SU-DHL-6 (cell line): ENCODE results near the gene CRYBG2.
"Not testable (repeated sequence)": the region's sequence is repeated elsewhere in the genome, so short reads cannot be mapped to it uniquely, and the experiment has no call there.

Experiments
- H2AFZ ChIP-seq: fragments of 200-600 bp; sonication (generic); 2 replicates; pipeline ENCODE4 v1.6.1; 2014; ENCODE audit warnings: low read depth, mild to moderate bottlenecking, moderate library complexity, mixed read lengths, antibody characterized with exemption, low read length; ENCODE audit not compliant: severe bottlenecking
- H3F3A ChIP-seq: fragments of 200-600 bp; shearing (Covaris generic); 2 replicates; pipeline ENCODE4 v1.6.0; 2016; ENCODE audit warnings: antibody characterized with exemption, mild to moderate bottlenecking; ENCODE audit not compliant: insufficient read depth
- H3K27ac ChIP-seq: fragments of 200-600 bp; sonication (generic); 2 replicates; pipeline ENCODE4 v1.5.1; 2016; ENCODE audit warnings: low read depth, mild to moderate bottlenecking, low read length, moderate library complexity, mixed read lengths
- H3K27me3 ChIP-seq: fragments of 200-600 bp; sonication (generic), shearing (Covaris generic); 2 replicates; pipeline ENCODE4 v1.6.0; 2014; ENCODE audit warnings: mild to moderate bottlenecking, low read length
- H3K36me3 ChIP-seq: fragments of 200-600 bp; sonication (generic); 2 replicates; pipeline ENCODE4 v1.6.1; 2014; ENCODE audit warnings: mild to moderate bottlenecking, low read length, mixed read lengths
- H3K4me2 ChIP-seq: fragments of 300-600, 200-600 bp; shearing (Covaris generic), sonication (generic); 2 replicates; pipeline ENCODE4 v1.6.0; 2014; ENCODE audit warnings: low read length, low read depth, mild to moderate bottlenecking; ENCODE audit not compliant: poor library complexity, severe bottlenecking
- H3K4me3 ChIP-seq: fragments of 200-600 bp; sonication (generic); 2 replicates; pipeline ENCODE4 v1.5.1; 2014; ENCODE audit warnings: antibody characterized with exemption, low read length, mild to moderate bottlenecking, mixed read lengths; ENCODE audit not compliant: insufficient read depth, poor library complexity, severe bottlenecking
- H3K79me2 ChIP-seq: fragments of 200-600 bp; sonication (generic); 2 replicates; pipeline ENCODE4 v1.6.1; 2014; ENCODE audit warnings: mild to moderate bottlenecking, low read length, moderate library complexity; ENCODE audit not compliant: insufficient read depth
- H3K9ac ChIP-seq: fragments of 200-600 bp; sonication (generic); 2 replicates; pipeline ENCODE4 v1.7.0; 2014; ENCODE audit warnings: mild to moderate bottlenecking, low read length
- H3K9me2 ChIP-seq: fragments of 200-600 bp; sonication (generic); replicated peaks from 2 replicates; pipeline ENCODE4 v1.6.1; 2014; ENCODE audit warnings: low read length; ENCODE audit not compliant: insufficient read depth
- H3K9me3 ChIP-seq: fragments of 200-600 bp; sonication (generic); 2 replicates; pipeline ENCODE4 v1.6.1; 2014; ENCODE audit warnings: low read length, mixed read lengths; ENCODE audit not compliant: insufficient read depth
- H4K20me1 ChIP-seq: fragments of 200-600 bp; sonication (generic); 2 replicates; pipeline ENCODE4 v1.6.1; 2014; ENCODE audit warnings: low read depth, mild to moderate bottlenecking, antibody characterized with exemption, low read length, moderate library complexity, mixed read lengths
- EZH2phosphoT487 ChIP-seq: fragments of 200-600 bp; sonication (generic), shearing (Covaris generic); conservative IDR thresholded peaks from 2 replicates; pipeline ENCODE4 v1.6.1; 2018; ENCODE audit warnings: mild to moderate bottlenecking, antibody characterized with exemption, low read length, moderate library complexity, mixed read lengths
- TF ChIP-seq, protein P1 (sequence below): fragments of 200-600 bp; sonication (generic); IDR thresholded peaks from one replicate; pipeline ENCODE4 v1.5.1; 2017; ENCODE audit warnings: antibody characterized with exemption, mild to moderate bottlenecking, low read length, moderate library complexity; ENCODE audit not compliant: insufficient read depth, poor library complexity, severe bottlenecking

The CRYBG2 gene

DNA sequence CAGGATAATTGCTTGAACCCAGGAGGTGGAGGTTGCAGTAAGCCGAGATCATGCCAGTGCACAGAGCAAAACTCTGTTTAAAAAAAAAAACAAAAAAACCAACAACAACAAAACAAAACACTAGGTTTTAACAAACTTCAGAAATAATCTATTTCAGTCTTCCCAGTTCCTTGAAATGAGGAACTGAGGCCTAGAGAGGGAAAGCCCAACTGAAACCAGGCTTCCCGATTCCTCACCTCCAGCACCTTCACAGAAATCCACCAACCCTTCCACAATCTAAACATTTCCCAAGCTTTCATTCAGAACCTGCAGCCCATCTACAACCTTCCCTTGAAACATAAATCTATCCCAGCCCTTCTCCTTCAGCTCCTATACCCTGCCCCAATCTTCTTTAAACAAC is 36.8 kb downstream of the CRYBG2 start:
- peak overlapping the region; percentile 73 for H3K4me3 ChIP-seq
- peak overlapping the region; percentile 89 for H3K9ac ChIP-seq
- peaks cover 20% of the 10 kb centered on the region for H3K79me2 ChIP-seq
- H3F3A ChIP-seq, result peaks cover 50% of the 10 kb centered on the region
- no peaks in the 10 kb centered on the region for H3K27me3 ChIP-seq
- no peaks in the 10 kb centered on the region for H3K9me2 ChIP-seq
- peaks cover under 1% of the 10 kb centered on the region; the same call in 1 of the 2 replicates for H3K36me3 ChIP-seq
- peak overlapping the region; percentile 84 for H3K4me2 ChIP-seq
- H3K9me3 ChIP-seq, result no peaks in the 10 kb centered on the region
- TF ChIP-seq, protein P1, sequence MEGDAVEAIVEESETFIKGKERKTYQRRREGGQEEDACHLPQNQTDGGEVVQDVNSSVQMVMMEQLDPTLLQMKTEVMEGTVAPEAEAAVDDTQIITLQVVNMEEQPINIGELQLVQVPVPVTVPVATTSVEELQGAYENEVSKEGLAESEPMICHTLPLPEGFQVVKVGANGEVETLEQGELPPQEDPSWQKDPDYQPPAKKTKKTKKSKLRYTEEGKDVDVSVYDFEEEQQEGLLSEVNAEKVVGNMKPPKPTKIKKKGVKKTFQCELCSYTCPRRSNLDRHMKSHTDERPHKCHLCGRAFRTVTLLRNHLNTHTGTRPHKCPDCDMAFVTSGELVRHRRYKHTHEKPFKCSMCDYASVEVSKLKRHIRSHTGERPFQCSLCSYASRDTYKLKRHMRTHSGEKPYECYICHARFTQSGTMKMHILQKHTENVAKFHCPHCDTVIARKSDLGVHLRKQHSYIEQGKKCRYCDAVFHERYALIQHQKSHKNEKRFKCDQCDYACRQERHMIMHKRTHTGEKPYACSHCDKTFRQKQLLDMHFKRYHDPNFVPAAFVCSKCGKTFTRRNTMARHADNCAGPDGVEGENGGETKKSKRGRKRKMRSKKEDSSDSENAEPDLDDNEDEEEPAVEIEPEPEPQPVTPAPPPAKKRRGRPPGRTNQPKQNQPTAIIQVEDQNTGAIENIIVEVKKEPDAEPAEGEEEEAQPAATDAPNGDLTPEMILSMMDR, result no peak
- no peak for TF ChIP-seq EZH2phosphoT487
- H3K27ac ChIP-seq, result peak overlapping the region; percentile 93
- H2AFZ ChIP-seq, result no peak overlapping the region
- no peaks in the 10 kb centered on the region for H4K20me1 ChIP-seq

DNA sequence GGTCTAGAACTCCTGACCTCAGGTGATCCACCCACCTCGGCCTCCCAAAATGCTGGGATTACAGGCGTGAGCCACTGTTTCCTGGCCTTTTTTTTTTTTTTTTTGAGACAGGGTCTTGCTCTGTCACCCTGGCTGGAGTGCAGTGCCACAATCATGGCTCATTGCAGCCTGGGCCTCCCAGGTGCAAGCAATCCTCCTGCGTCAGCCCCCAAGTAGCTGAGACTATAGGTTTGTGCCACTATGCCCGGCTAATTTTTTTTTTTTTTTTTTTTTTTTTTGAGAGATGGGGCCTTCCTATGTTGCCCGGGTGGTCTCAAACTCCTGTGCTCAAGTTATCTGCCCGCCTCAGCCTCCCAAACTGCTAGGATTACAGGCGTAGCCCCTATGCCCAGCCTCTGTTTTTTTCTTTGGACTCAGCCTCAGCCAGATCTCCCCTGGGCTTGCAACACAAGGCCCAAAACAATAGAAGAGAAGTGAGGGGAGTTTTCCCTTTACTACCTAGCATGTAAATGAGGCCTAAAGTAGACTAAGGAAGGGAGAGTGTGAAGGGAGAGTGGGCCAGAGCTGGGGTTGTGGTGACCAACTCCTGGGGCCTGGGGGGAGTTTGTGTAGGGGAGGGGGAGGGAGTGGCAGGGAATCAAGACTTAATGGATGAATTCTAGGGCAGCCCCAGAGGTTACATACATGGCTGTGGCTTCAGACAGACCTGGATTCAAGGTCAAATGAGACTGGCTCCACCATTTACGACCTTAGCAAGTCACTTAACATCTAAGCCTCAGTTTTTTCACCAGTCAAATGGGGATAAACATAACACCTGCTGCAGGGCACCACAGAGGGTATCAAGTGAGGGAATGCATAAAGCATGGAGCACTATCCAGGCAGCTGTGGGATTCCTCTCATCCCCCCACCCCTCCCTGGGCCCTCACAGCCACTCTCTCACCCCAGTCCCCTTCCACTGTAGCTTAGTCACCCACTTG is 37.8 kb downstream of the CRYBG2 start:
- H3K79me2 ChIP-seq, result peaks cover 20% of the 10 kb centered on the region
- H3K36me3 ChIP-seq, result no peaks in the 10 kb centered on the region
- H3K9me3 ChIP-seq, result no peaks in the 10 kb centered on the region
- H3F3A ChIP-seq, result peaks cover 48% of the 10 kb centered on the region
- no peaks in the 10 kb centered on the region for H3K9me2 ChIP-seq
- no peaks in the 10 kb centered on the region for H3K27me3 ChIP-seq
- H3K4me2 ChIP-seq, result peak overlapping the region; percentile 84
- H3K4me3 ChIP-seq, result peak overlapping the region; percentile 73
- peak overlapping the region; percentile 89 for H3K9ac ChIP-seq
- peak overlapping the region; percentile 93 for H3K27ac ChIP-seq
- no peak overlapping the region for H2AFZ ChIP-seq
- no peaks in the 10 kb centered on the region for H4K20me1 ChIP-seq
- TF ChIP-seq, protein P1, result no peak
- TF ChIP-seq EZH2phosphoT487, result no peak

DNA sequence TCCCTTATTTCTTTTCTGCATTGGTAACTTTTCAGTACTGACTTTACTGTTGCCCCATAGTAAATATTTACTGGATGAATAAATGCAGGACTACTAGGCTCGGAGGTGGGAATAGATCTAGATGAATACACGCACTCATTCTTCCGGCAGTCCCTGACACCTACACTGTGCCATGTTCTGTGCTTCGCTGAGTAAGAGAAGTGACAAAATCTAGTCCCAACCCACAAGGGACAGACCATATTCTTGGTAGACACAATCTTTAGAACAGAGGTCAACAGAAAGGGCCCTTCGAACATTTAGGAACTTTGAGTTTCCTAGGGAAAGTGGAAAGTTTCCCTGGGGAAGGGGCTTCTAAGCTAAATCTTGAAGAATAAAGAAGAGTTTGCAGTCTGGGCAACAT is 39.4 kb downstream of the CRYBG2 start:
- no peak overlapping the region for H3K4me3 ChIP-seq
- no peaks in the 10 kb centered on the region for H4K20me1 ChIP-seq
- no peak overlapping the region for H3K4me2 ChIP-seq
- H3K27ac ChIP-seq, result peak overlapping the region; percentile 7; the same call in 1 of the 2 replicates
- H3K9me3 ChIP-seq, result no peaks in the 10 kb centered on the region
- peaks cover 20% of the 10 kb centered on the region for H3K79me2 ChIP-seq
- no peak overlapping the region for H2AFZ ChIP-seq
- H3K9ac ChIP-seq, result no peak overlapping the region
- no peaks in the 10 kb centered on the region for H3K27me3 ChIP-seq
- no peaks in the 10 kb centered on the region for H3K9me2 ChIP-seq
- peaks cover 31% of the 10 kb centered on the region for H3F3A ChIP-seq
- TF ChIP-seq EZH2phosphoT487, result no peak
- TF ChIP-seq, protein P1, result no peak
- H3K36me3 ChIP-seq, result no peaks in the 10 kb centered on the region

DNA sequence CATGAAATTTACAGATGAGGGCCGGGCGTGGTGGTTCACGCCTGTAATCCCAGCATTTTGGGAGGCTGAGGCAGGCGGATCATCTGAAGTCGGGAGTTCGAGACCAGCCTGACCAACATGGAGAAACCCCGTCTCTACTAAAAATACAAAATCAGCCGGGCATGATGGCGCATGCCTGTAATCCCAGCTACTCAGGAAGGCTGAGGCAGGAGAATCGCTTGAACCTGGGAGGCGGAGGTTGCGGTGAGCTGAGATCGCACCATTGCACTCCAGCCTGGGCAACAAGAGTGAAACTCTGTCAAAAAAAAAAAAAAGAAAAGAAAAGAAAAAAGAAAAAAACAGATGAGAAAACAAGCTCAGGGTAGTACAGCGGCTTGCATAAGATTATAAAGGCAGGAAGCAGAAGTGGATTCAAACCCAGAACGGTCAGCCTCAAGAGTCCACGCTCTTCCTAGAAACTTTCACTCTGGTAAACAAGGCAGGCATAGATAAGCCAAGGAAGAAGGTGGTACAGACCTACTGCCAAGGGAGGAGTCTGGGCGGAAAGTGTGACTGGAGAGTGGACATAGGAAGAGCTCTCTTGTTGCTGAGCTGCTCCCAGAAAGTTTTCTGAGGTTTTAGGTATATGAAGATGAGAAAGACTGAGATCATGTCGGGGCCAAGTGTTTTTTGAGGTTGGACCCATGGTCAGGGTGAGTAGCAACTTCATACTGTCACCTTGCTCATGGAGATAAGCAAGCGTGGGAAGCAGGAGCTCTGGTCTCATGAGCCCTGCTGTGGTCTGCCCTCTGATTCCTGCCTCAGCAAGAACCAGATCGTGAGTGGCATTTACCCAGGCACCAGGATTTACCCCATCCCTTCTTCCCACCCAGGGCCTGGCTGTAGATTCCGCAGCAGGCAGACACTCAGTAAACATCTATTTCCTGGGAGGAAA is 45.7 kb downstream of the CRYBG2 start:
- H3K9ac ChIP-seq, result peak overlapping the region; percentile 77

More for the DNA sequence above, 45.7 kb downstream of the CRYBG2 start:
- peak overlapping the region; percentile 95 for H3K27ac ChIP-seq
- H3K36me3 ChIP-seq, H3K27me3 ChIP-seq, H3K9me3 ChIP-seq, H2AFZ ChIP-seq, H4K20me1 ChIP-seq, H3K9me2 ChIP-seq, H3F3A ChIP-seq, H3K4me3 ChIP-seq: not testable (repeated sequence)
- peak overlapping the region; percentile 83 for H3K4me2 ChIP-seq
- peaks cover 19% of the 10 kb centered on the region for H3K79me2 ChIP-seq
